Measurements from ENCODE around the gene RGS7.

DNA sequence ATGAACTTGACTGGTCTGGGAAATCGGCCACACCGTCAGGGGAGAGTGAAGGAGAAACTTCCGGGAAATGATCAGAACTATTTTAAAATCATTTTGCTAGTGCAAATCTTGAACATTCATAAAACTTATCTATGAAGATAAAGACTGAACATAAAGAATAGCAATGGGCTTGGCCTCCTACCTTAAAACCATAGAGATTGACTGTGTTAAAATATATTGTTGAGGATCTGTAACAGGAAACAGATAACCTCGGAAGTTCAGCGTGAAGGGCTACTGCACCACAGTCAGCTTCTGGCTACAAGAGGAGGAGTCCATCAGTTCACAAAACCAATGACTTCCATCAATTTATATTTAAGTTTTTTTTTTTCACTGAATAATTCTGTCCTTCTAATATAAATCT, 127.3 kb downstream of the RGS7 start:
- TF ChIP-seq CTCF (IDR thresholded peaks at IDR 0.05; ENCODE audit: low read depth, low read length) (no peak), EZH2phosphoT487 (IDR thresholded peaks at IDR 0.05; ENCODE audit: low read depth) (no peak)

Measured in OCI-LY3 (cell line).